Activated naive CD4-positive, alpha-beta T cell treated with anti-CD3 and anti-CD28 coated beads, Interleukin-2, amount 50 U/mL, for 24 hours (primary cell): ENCODE data around the gene CD248.

Source experiments
- H3K27ac Mint-ChIP-seq: one replicate; pipeline ENCODE4 v1.8.0; 2021; ENCODE audit warnings: mild to moderate bottlenecking, mixed read lengths
- H3K27me3 Mint-ChIP-seq: one replicate; pipeline ENCODE4 v1.8.0; 2021; ENCODE audit warnings: mixed read lengths
- H3K36me3 Mint-ChIP-seq: one replicate; pipeline ENCODE4 v1.8.0; 2021; ENCODE audit warnings: mixed read lengths
- H3K4me1 Mint-ChIP-seq: one replicate; pipeline ENCODE4 v1.8.0; 2021; ENCODE audit warnings: mixed read lengths
- H3K4me3 Mint-ChIP-seq: one replicate; pipeline ENCODE4 v1.8.0; 2021; ENCODE audit warnings: mild to moderate bottlenecking, mixed read lengths
- H3K9me3 Mint-ChIP-seq: one replicate; pipeline ENCODE4 v1.8.0; 2021; ENCODE audit warnings: mixed read lengths

The CD248 gene

DNA sequence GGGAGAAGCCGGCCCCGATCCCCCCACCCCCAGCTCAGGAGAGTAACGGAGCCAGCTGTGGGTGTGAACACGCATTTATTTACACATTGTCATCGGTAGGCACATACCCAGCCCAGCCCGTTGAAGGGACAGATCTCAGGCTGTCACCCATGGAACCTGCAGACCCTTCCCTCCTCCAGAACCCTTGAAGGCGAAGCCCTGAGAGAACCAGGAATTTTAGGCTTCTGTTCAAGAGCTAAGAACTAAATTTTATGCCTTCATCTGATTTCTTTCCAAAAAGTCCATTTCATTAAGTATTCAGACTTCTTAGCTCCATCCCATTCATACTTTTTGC, 28.4 kb upstream of the CD248 start:
- H3K4me1 Mint-ChIP-seq, result peaks cover 41% of the 10 kb centered on the region
- peak overlapping the region; percentile 97 for H3K4me3 Mint-ChIP-seq
- H3K36me3 Mint-ChIP-seq, result peaks cover 4% of the 10 kb centered on the region
- H3K9me3 Mint-ChIP-seq, result no peaks in the 10 kb centered on the region
- H3K27ac Mint-ChIP-seq, result peak overlapping the region; percentile 93
- no peaks in the 10 kb centered on the region for H3K27me3 Mint-ChIP-seq

DNA sequence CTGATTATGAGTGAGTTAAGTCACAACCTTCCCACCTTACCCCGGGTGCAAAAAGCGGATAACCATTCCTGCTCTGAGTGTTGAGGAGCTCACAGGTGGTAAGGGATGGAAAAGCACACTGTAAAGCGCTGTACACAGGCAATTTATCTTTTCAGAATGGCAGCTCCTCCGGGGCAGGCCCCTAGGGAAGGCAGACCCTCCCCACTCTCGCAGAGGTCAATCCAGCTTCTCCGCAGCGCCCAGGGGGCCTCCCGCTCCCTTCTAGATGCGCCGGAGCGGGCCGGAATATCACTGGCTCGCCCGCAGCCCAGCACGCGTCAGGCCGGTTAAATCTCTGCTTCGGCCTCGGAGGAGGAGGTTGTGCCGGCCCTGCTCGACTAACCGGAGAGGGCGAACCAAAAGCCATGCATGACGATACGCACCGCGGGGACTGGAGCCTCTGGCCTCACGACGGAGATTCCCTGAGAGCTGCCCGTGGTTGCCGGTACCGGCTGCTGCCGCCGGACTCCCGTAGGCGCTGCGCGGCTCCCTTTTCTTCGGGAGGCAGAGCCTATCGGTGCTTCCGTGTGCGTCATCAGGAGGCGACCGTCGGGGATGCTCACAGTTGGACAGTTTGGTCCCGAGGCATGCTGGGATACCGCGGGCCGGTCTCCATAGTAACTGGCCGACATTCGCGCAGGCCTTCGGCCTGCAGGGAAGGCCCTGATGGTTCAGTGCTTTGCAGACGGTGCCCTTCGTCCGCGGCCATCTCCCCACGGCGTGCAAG, 27.9 kb upstream of the CD248 start, which contains the start of gene BRMS1:
BRMS1 (minus strand) TSS at position 555 of the 766 bp plus-strand sequence. CDS start 2,870 bp downstream, outside the sequence.
- no peaks in the 10 kb centered on the region for H3K9me3 Mint-ChIP-seq
- H3K36me3 Mint-ChIP-seq, result peaks cover 4% of the 10 kb centered on the region
- peaks cover 41% of the 10 kb centered on the region for H3K4me1 Mint-ChIP-seq
- peak within 1 kb of the TSS; percentile 97 for H3K4me3 Mint-ChIP-seq
- no peaks in the 10 kb centered on the region for H3K27me3 Mint-ChIP-seq
- H3K27ac Mint-ChIP-seq, result peak within 1 kb of the TSS; percentile 93

DNA sequence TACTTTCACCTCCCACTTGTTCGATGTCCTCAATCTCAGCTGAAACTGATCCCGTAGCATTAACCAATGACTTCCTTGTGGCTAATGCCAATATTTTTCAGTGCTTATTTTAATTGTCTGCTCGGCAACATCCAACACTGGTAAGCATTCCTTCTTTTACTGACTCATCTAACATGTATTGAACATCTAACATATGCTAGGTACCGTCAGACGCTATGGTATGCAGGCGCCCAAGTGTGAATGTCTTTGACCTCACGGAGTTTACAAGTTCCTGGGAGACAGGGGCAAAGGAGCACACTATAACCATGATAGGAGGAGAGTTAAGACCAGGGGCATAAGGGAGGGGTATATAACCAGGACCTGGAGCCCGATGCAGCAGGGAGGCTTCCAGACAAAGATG, 26.3 kb upstream of the CD248 start:
- Mint-ChIP-seq H3K9me3 (no peaks in the 10 kb centered on the region), H3K36me3 (peaks cover 4% of the 10 kb centered on the region), H3K4me1 (peaks cover 35% of the 10 kb centered on the region), H3K4me3 (peak overlapping the region; percentile 97), H3K27me3 (no peaks in the 10 kb centered on the region), H3K27ac (peak overlapping the region; percentile 20)

DNA sequence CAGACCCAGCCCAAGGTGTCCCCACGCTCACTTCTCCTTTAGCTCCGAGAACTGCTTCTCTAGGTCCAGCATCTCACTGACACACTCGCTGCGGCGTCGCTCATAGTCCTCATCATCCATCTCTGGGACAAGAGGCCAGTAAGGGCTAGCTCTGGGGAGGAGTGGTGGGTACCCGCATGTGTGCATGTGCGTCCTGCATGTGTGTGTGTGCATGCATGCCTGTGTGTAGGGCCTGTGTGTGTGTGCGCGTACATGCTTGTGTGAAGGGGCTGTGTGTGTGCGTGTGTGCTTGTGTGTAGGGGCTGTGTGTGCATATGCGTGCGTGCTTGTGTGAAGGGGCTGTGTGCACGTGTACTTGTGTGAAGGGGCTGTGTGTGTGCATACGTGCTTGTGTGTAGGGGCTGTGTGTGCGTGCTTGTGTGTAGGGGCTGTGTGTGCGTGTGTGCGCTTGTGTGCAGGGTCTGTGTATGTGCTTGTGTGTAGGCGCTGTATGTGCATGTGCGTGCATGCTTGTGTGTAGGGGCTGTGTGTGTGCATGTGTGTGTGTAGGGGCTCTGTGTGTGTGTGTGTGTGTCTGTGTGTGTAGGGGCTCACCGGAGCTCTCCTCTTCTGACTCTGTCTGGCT, 24.8 kb upstream of the CD248 start:
- peaks cover 39% of the 10 kb centered on the region for H3K4me1 Mint-ChIP-seq
- no peak overlapping the region for H3K4me3 Mint-ChIP-seq
- H3K27me3 Mint-ChIP-seq, result no peaks in the 10 kb centered on the region
- H3K27ac Mint-ChIP-seq, result no peak overlapping the region
- H3K36me3 Mint-ChIP-seq, result peaks cover 4% of the 10 kb centered on the region
- no peaks in the 10 kb centered on the region for H3K9me3 Mint-ChIP-seq

DNA sequence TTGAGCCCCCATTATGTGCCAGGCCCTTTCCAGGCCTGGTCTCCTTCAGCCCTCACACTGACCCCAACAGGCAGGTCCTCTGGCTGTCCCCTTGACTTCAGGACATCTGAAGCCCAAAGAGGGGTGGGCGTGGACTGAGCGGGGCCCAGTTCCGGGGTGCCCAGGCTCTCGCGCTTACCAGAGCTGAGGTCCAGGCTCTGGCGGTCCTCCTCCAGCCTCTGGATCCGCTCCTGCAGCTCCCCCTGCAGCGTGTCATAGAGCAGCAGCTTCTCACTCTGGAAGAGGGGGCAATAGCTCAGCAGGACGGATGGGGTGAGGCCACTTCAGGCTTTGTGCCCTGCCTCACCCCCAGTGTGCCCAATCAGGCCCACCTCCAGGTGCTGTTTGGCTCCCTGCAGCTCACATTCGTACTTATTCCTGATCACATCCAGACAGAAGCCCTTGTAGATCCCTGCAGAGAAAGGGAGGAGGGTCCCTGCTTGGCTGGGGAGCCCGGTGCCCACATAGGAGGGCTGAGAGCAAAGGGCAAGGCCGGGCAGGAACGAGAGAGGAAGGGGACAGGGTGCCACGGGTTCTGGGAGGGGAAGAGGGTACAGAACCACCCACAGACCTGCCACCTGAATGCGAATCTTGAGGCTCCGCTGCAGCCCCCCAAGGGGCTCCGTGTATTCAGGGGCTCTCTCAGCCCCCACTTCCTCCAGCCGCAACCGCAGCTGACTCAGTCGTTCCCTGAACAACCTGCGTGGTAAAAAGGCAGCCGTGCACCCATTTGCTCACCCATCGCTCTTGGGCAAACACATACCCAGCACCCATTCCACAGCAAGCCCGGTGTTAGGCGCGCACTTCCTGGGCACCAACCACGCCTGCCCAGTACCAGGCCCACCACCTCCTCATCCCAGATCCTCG, 24.0 kb upstream of the CD248 start:
- Mint-ChIP-seq H3K36me3 (peaks cover 4% of the 10 kb centered on the region), H3K4me3 (no peak overlapping the region), H3K4me1 (peaks cover 40% of the 10 kb centered on the region), H3K9me3 (no peaks in the 10 kb centered on the region), H3K27ac (no peak overlapping the region), H3K27me3 (no peaks in the 10 kb centered on the region)

DNA sequence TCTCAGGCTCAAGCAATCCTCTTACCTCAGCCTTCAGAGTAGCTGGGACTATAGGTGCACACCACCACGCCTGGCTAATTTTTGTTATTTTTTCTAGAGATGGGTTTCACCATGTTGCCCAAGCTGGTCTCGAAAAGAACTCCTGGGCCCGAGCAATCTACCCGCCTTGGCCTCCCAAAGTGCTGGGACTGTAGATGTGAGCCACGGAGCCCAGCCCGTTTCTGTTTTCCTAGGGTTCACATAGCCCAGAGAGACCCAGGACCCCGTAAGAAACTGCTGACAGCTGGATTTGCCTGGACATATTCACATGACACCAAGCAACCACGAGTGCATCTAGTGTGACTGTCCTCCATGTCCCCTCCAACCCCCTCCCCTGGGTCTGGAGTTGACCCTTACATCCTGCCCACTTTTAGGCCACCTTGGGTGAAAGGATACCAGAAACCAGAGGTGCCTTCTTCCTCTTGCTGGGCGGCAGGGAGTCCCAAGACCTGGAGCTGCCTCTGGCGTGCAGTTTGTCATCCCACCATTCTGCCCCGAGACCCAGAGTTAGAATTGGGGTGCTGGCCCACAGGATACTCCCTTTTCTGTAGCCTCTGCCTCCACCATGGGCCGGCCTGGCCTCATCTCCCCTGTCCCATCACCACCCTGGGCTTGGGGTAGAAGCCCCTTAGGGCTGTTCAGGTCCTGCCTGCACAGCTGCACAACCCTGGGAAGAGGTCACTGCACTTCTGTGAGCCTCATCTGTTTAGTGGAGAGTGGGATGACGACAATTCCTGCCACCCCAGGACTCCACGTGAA, 23.0 kb upstream of the CD248 start:
- H3K36me3 Mint-ChIP-seq, result peaks cover 4% of the 10 kb centered on the region
- no peak overlapping the region for H3K4me3 Mint-ChIP-seq
- H3K27ac Mint-ChIP-seq, result no peak overlapping the region
- H3K4me1 Mint-ChIP-seq, result peaks cover 37% of the 10 kb centered on the region
- H3K9me3 Mint-ChIP-seq, result no peaks in the 10 kb centered on the region
- H3K27me3 Mint-ChIP-seq, result no peaks in the 10 kb centered on the region

DNA sequence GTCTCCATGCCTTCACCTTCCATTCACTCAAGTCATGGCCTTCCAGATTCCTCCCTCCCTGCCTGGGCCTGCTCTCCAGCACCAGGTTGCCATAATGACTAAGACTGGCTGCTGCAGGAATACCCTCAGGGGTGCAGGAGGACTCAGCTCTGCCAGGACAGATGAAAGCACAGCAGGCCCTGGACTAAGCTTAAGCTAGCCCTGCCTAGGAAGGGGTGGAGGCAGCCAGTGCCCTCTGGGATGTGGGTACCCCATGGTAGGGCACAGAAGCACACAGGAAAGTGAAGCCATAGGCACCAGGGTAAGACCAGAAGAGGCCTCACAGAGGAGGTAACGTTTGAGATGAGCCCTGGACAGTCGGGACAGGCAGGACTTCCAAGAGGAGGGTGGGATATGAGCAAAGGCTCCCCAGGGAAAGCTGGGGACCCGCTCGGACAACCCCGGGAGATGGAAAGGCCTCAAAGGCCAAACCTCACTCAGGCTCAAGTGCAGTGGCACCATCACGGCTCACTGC, 22.4 kb upstream of the CD248 start:
- no peak overlapping the region for H3K27ac Mint-ChIP-seq
- no peaks in the 10 kb centered on the region for H3K9me3 Mint-ChIP-seq
- H3K4me3 Mint-ChIP-seq, result no peak overlapping the region
- H3K36me3 Mint-ChIP-seq, result peaks cover 4% of the 10 kb centered on the region
- no peaks in the 10 kb centered on the region for H3K27me3 Mint-ChIP-seq
- H3K4me1 Mint-ChIP-seq, result peaks cover 34% of the 10 kb centered on the region

DNA sequence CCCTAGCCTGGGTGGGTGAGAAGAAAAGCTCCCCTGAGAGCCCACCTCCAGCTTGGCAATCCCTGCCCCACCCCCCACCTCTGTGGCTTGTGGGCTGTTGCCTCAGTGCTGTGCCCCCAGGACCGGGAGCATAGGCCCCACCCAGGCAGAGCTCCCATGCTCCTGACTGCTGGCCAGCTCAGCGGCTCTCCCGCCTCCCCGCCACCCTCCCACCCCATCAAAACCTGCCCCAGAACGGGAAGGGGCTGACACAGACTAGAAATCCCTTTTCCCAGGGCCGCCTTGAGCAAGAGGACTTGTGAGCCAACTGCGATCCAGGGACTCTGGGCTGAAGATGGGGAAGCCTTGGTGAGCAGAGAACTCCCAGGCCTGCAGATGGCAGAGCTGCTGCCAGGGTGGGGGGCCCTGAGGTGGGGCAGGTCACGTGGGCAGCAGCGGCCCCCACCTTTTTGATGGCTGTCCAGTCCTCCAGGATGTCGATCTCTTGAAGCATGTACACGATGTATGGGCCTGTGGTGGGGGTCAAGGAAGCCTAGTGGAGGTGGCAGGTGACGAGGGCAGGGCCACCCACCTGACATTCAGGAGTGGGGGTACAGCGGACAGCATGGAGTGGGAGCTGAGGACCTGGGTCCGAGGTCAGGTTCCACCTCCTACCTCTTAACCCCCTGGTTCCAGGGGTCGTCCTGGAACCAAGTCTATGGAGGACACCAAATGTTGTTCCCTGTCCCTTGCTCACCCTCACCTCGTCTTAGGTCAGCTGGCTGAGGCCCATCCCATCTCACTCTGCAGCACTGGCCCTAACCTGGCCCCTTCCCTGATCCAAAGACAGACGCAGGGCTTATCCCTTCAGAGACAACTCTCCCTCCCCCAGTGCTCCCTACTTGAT, 21.7 kb upstream of the CD248 start:
- H3K9me3 Mint-ChIP-seq, result no peaks in the 10 kb centered on the region
- peaks cover 32% of the 10 kb centered on the region for H3K4me1 Mint-ChIP-seq
- no peaks in the 10 kb centered on the region for H3K27me3 Mint-ChIP-seq
- H3K27ac Mint-ChIP-seq, result no peak overlapping the region
- H3K4me3 Mint-ChIP-seq, result no peak overlapping the region
- peaks cover 4% of the 10 kb centered on the region for H3K36me3 Mint-ChIP-seq

DNA sequence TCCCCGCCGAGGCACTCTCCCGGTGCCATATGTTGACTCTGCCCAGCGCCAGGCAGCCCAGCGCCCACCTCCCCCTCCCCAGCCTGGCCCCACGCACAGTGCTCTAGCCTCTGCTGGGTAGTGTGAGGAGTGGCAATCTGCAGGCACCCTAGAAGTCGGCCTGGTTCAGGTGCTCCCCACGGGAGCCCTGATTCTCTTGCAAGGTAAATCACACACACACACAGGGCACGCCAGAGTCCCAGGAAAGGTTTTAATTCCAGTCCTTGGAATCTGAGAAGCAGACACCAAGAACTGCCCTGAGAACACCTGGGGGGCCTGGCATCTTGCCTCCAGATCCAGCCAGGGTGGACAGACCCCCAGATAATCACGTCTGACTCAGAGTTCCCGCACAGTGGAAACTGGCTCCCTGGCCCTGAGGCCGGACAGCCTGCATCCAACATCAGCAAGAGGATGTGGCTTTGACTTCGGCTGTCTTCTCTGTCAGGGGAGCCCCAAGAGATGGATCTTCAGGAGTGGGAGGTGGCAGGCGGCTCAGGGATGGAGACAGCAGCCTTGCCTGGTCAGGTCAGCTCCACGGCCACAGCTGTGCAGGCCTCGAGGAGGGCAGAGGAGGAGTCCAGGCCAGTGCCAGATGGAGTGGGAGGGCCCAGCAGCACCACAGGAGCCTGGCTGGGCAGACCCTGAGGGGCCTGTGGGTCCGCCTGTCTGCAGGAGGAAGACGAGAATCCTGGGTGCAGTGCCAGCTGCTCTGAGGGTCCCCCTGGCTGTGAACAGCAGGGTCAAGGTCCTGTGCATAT, 20.5 kb upstream of the CD248 start:
- Mint-ChIP-seq H3K9me3 (no peaks in the 10 kb centered on the region), H3K36me3 (peaks cover 4% of the 10 kb centered on the region), H3K4me1 (peaks cover 22% of the 10 kb centered on the region), H3K27me3 (no peaks in the 10 kb centered on the region), H3K4me3 (peak overlapping the region; percentile 87), H3K27ac (no peak overlapping the region)

DNA sequence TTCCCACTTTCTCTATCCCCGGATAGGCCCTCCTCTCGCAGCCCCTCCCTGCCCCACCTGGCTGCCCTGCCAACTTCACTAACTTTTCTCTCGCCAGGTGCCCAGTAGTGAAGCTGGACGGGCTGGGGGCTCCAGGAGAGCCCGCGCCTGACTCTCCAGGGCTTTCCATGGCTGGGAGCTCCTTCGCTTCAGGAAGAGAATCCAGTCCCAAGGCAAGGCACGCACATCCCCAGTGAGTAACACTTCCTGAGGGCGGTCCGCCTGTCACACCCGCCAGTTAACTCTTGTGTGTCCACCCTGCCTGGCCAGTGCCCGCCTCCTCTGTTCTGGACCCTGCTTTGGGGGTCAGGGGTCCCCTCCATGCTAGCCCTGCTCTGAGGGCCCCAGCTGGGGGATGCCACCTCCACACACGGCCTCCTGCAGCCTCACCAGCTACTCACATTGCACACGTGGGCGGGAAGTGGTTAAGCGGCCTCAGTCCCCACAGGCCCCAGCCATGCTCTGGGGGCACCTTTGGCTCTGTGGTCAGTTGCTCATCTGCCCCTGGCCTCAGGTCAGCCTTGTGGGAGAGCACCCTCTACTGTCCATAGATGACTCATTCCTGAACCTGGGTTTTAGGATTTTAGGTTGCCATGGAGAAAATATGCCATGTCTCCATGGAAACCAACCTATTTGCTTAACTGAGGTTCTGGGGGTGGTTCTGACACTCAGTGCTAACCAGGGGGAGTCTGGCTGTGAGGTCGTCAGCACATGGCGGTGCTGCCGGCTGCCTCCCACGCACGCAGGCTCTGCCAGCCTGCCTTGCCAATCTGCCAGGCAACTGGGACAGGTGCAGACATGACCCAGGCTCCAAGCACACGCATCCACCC, 19.6 kb upstream of the CD248 start, which contains the start of gene RIN1:
RIN1 (minus strand) TSS at position 201 of the 869 bp plus-strand sequence; CDS start at position 169, 32 bp downstream.
- Mint-ChIP-seq H3K27ac (peak within 1 kb of the TSS; percentile 70), H3K9me3 (no peaks in the 10 kb centered on the region), H3K36me3 (peaks cover 2% of the 10 kb centered on the region), H3K4me1 (peaks cover 22% of the 10 kb centered on the region), H3K27me3 (no peaks in the 10 kb centered on the region), H3K4me3 (peak within 1 kb of the TSS; percentile 87)

DNA sequence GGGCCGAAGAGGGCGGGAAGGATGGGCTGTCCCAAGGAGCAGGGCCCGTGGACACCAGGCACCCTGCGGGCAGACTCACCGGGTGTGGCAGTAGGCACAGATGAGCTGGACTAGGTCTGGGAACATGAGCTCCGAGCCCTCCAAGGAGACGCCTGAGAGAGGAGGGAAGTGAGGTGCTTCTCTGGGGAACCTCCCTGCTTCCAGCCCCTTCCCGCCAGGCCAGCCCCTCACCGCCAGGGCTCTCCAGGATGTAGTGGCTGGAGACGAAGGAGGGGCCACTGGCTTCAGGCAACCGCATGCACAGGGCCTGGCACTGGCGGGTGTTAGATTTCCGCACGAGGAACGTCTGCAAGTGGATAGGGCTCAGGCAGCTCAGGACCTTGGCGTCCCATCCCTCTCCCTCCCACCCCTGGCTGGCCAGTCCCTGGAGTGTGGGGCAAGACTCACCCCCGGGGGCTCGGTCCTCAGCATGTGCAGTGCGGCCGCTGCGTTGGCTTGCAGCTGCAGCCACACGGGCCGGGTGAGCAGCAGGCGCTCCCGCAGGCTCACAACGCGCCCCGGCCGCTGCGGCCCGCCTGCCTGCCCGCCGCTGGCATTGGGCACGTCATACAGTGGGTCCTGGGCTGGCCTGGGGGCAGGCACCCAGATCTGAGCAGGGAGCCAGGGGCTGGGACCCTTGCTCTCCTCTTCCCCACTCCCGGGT, 18.8 kb upstream of the CD248 start:
- Mint-ChIP-seq H3K36me3 (no peaks in the 10 kb centered on the region), H3K9me3 (no peaks in the 10 kb centered on the region), H3K4me3 (peak overlapping the region; percentile 87), H3K27ac (no peak overlapping the region), H3K4me1 (peaks cover 22% of the 10 kb centered on the region), H3K27me3 (no peaks in the 10 kb centered on the region)
